Endothelial cell of umbilical vein (primary cell): Measurements from ENCODE around the gene KLHL30. TPM values are rescaled to one million over a fixed set of nuclear protein-coding genes. Genes with fewer than 3 reads are reported as not detected.

Experiments
- BruUV-seq: library from RNA; stranded (reverse); fragments of 400-500 nt; replicated peaks from 2 replicates; lab custom pipeline; 2021; lab: Mats Ljungman, UMichigan
- CTCF ChIA-PET: fragments of 300-600, 350-600 bp; sonication (Branson Sonifier 250); formaldehyde crosslinking; loops from one replicate; lab custom pipeline; 2021; ENCODE audit warnings: antibody characterized with exemption, inconsistent platforms; lab: Charles Lee
- POLR2A ChIA-PET: fragments of 300-600, 350-600 bp; sonication (Branson Sonifier 250); formaldehyde crosslinking; loops from one replicate; lab custom pipeline; 2021; ENCODE audit warnings: antibody characterized with exemption, inconsistent platforms; lab: Charles Lee
- DNase-seq: peaks from one replicate; pipeline ENCODE4 v3.0.0-alpha.2; 2011; ENCODE audit warnings: low read depth, low spot score
- FAIRE-seq: peaks from 2 replicates; lab custom pipeline; 2011; peaks lifted over from hg19 to GRCh38; lab: Jason Lieb, UNC
- H2AFZ ChIP-seq: 2 replicates; pipeline ENCODE4 v1.6.0; 2012; ENCODE audit warnings: low read depth, low read length, control low read depth, inconsistent platforms
- H3K27ac ChIP-seq: 2 replicates; pipeline ENCODE4 v1.5.1; 2011; ENCODE audit warnings: low read depth, mild to moderate bottlenecking, control low read depth, low read length, moderate library complexity; ENCODE audit not compliant: insufficient read depth
- H3K27me3 ChIP-seq, 2 experiments: 2 replicates each; pipeline versions ENCODE4 v1.6.0 to v1.6.1; 2011; ENCODE audit warnings: low read length in 2 of 2, mixed read lengths in 1 of 2; ENCODE audit not compliant: control insufficient read depth in 2 of 2, insufficient read depth in 2 of 2
- H3K36me3 ChIP-seq, 2 experiments: 2 replicates in 1 of 2; 3 replicates in 1 of 2; pipeline ENCODE4 v1.5.1; 2011; ENCODE audit warnings: low read length in 2 of 2, mild to moderate bottlenecking in 1 of 2, moderate library complexity in 1 of 2; ENCODE audit not compliant: control insufficient read depth in 2 of 2, insufficient read depth in 2 of 2; ENCODE audit errors: extremely low read depth in 1 of 2
- H3K4me1 ChIP-seq: 3 replicates; pipeline ENCODE4 v1.5.1; 2011; ENCODE audit warnings: mild to moderate bottlenecking, low read length; ENCODE audit not compliant: control insufficient read depth, insufficient read depth; ENCODE audit errors: extremely low read depth
- H3K4me2 ChIP-seq: 2 replicates; pipeline ENCODE4 v1.6.1; 2011; ENCODE audit warnings: low read length, control low read depth, mixed read lengths; ENCODE audit not compliant: insufficient read depth
- H3K4me3 ChIP-seq, 3 experiments: fragments of 200-600 bp in 1 of 3; sonication (generic), shearing (Covaris generic) in 1 of 3; replicated peaks in 1 of 3; 2 replicates each; pipeline ENCODE4 v1.5.1; 2011 to 2016; ENCODE audit warnings: control low read depth in 3 of 3, low read length in 3 of 3, mild to moderate bottlenecking in 2 of 3, inconsistent platforms in 1 of 3, low read depth in 1 of 3, moderate library complexity in 1 of 3; ENCODE audit not compliant: insufficient read depth in 1 of 3
- H3K79me2 ChIP-seq: 2 replicates; pipeline ENCODE4 v1.6.0; 2012; ENCODE audit warnings: low read length, inconsistent platforms; ENCODE audit not compliant: control insufficient read depth, insufficient read depth
- H3K9ac ChIP-seq: replicated peaks from 2 replicates; pipeline ENCODE3; 2011; ENCODE audit warnings: low read length, control low read depth; ENCODE audit not compliant: insufficient read depth; ENCODE audit errors: extremely low read depth
- H3K9me1 ChIP-seq: replicated peaks from 3 replicates; pipeline ENCODE4 v1.6.0; 2011; ENCODE audit warnings: mild to moderate bottlenecking, low read length; ENCODE audit not compliant: control insufficient read depth, insufficient read depth; ENCODE audit errors: extremely low read depth
- H3K9me3 ChIP-seq: replicated peaks from 2 replicates; pipeline ENCODE4 v1.5.1; 2012; ENCODE audit warnings: low read length, inconsistent platforms; ENCODE audit not compliant: control insufficient read depth, insufficient read depth
- H4K20me1 ChIP-seq: replicated peaks from 2 replicates; pipeline ENCODE3; 2011; ENCODE audit warnings: mild to moderate bottlenecking, low read length; ENCODE audit not compliant: control insufficient read depth, insufficient read depth; ENCODE audit errors: extremely low read depth
- EZH2 ChIP-seq: IDR thresholded peaks from 2 replicates; pipeline ENCODE4 v1.6.1; 2012; ENCODE audit warnings: borderline replicate concordance, low read depth, mild to moderate bottlenecking, moderate library complexity, low read length, inconsistent platforms; ENCODE audit not compliant: severe bottlenecking
- FOS ChIP-seq: IDR thresholded peaks from 2 replicates; pipeline ENCODE4 v1.6.1; 2011; ENCODE audit warnings: mild to moderate bottlenecking, low read length, moderate library complexity, borderline replicate concordance; ENCODE audit not compliant: insufficient read depth
- GATA2 ChIP-seq: IDR thresholded peaks from 2 replicates; pipeline ENCODE4 v1.7.0; 2011; ENCODE audit warnings: low read depth, mild to moderate bottlenecking, moderate library complexity, mixed read lengths, low read length; ENCODE audit not compliant: insufficient read length, insufficient read depth
- JUN ChIP-seq: IDR thresholded peaks from 2 replicates; pipeline ENCODE4 v1.6.1; 2011; ENCODE audit warnings: borderline replicate concordance, low read depth; ENCODE audit not compliant: insufficient read length, insufficient read depth
- MYC ChIP-seq: IDR thresholded peaks from one replicate; pipeline ENCODE4 v1.6.1; 2011; ENCODE audit warnings: mild to moderate bottlenecking, low read depth, low read length
- POLR2A ChIP-seq: IDR thresholded peaks from 2 replicates; pipeline ENCODE4 v1.6.1; 2012; ENCODE audit warnings: low read depth, mild to moderate bottlenecking, control low read depth, low read length
- POLR2AphosphoS5 ChIP-seq: IDR thresholded peaks from 2 replicates; pipeline ENCODE4 v1.6.1; 2012; ENCODE audit warnings: low read depth, mild to moderate bottlenecking, control low read depth, low read length, moderate library complexity; ENCODE audit not compliant: insufficient read depth
- dilution Hi-C: fragments of 300-500 bp; cut with MboI; formaldehyde crosslinking; loops from one replicate; pipeline ENCODE4 v1.15.0; 2019; ENCODE audit warnings: low sequenced_read_pairs; ENCODE audit not compliant: extremely low pct_ligation_motif_present
- intact Hi-C: fragments of 100-400 bp; cut with micrococcal nuclease; formaldehyde crosslinking; loops from one replicate; pipeline ENCODE4 v1.10.0; 2022
- polyA plus RNA-seq, 4 experiments: library from polyadenylated mRNA; depleted of rRNA in 3 of 4; stranded (reverse) in 3 of 4; unstranded in 1 of 4; fragments of >200 nt; gene quantifications; 2 replicates each; pipeline versions ENCODE4 v1.2.1 to v1.2.3, GENCODE V29; 2011 to 2012; ENCODE audit warnings: missing spikeins in 1 of 4
- total RNA-seq: library from RNA; stranded (reverse); gene quantifications from 2 replicates; pipeline ENCODE4 v1.2.3, GENCODE V29; 2021
- TF ChIP-seq, protein P1 (sequence below), 2 donors: IDR thresholded peaks; 1 replicate in 1 of 2; 2 replicates in 1 of 2; pipeline ENCODE4 v1.5.1; 2011; ENCODE audit warnings: low read length in 2 of 2, mild to moderate bottlenecking in 2 of 2, moderate library complexity in 2 of 2, control low read depth in 1 of 2, inconsistent platforms in 1 of 2, low read depth in 1 of 2; ENCODE audit not compliant: insufficient read depth in 1 of 2; ENCODE audit errors: extremely low read depth in 1 of 2
- TF ChIP-seq, protein P2 (sequence below): IDR thresholded peaks from 2 replicates; pipeline ENCODE4 v1.6.1; 2011; ENCODE audit not compliant: insufficient read depth, insufficient read length

The KLHL30 gene
- total and polyA plus RNA-seq, 2 donors (not counting 3 experiments of a cell fraction or from before 2014, with no cell fraction given), result not detected

DNA sequence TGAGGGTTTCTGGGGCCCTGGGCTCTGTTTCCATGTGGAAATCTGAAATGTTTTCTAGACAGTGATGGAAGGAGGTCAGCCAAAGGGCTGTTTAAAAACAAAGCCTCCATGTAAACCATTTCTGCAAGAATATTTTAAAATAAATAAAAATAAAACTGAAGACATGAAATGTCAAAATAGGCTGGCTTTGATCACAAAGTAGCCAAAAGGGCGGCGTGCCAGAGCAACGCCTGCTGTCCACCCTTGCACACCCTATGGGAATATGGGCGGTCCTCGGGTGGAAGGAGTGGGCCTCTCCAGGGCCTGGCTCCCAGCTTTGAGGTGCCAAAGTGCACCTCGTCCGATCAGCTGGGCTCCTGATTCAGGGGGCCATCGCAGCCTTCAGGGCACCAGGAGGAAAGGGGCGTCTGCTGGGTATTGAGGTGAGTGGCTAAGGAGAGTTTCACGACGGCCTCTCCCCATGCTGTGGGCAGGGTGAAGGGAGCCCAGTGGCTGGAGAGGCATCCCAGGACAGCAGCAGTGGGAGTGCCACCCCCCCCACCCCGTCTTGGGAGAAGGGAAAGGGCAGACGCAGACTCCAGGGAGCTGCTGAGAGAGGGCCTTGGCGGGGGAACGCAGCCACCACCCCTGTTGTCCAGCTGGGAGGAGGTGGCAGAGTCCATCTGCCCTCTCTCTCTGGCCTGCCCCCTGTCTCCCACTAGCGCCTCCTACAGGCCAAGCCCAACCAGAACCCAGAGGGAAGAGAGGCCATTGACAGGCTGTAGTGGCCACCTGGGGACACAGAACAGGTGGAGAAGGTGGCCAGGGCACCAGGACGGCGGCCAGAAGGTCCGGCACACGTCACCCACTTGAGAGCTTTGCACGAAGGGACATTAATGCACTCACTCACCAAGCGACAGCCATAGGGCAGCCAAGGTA, 14.6 kb downstream of the KLHL30 start:
- H3K36me3 ChIP-seq, result no peaks in the 10 kb centered on the region
- no peaks in the 10 kb centered on the region for H3K4me1 ChIP-seq
- FAIRE-seq (no peak), DNase-seq (no peak)
- H3K4me2 ChIP-seq, result no peak overlapping the region
- H3K9me1 ChIP-seq, result no peaks in the 10 kb centered on the region
- H3K9me3 ChIP-seq, result no peaks in the 10 kb centered on the region
- H3K79me2 ChIP-seq, result no peaks in the 10 kb centered on the region
- ChIA-PET CTCF (interaction anchor here (1.3 kb wide), 1 partner anchor 295 kb away, joined by 3 read pairs; no protein-coding TSS in a partner anchor), POLR2A (no interaction called here)
- intact Hi-C loops, result no loop called here
- no TSS peak for BruUV-seq
- TF ChIP-seq FOS (no peak), GATA2 (no peak), POLR2A (no peak), MYC (no peak), JUN (no peak), EZH2 (no peak), POLR2AphosphoS5 (no peak)
- TF ChIP-seq, protein P1, sequence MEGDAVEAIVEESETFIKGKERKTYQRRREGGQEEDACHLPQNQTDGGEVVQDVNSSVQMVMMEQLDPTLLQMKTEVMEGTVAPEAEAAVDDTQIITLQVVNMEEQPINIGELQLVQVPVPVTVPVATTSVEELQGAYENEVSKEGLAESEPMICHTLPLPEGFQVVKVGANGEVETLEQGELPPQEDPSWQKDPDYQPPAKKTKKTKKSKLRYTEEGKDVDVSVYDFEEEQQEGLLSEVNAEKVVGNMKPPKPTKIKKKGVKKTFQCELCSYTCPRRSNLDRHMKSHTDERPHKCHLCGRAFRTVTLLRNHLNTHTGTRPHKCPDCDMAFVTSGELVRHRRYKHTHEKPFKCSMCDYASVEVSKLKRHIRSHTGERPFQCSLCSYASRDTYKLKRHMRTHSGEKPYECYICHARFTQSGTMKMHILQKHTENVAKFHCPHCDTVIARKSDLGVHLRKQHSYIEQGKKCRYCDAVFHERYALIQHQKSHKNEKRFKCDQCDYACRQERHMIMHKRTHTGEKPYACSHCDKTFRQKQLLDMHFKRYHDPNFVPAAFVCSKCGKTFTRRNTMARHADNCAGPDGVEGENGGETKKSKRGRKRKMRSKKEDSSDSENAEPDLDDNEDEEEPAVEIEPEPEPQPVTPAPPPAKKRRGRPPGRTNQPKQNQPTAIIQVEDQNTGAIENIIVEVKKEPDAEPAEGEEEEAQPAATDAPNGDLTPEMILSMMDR (IDR thresholded peaks at IDR 0.05; ENCODE audit: extremely low read depth in 1 of 2, insufficient read depth in 1 of 2, low read depth in 1 of 2, low read length in 2 of 2), result no peak
- TF ChIP-seq, protein P2, sequence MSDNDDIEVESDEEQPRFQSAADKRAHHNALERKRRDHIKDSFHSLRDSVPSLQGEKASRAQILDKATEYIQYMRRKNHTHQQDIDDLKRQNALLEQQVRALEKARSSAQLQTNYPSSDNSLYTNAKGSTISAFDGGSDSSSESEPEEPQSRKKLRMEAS, result no peak
- H2AFZ ChIP-seq, result no peak overlapping the region
- no peak overlapping the region for H3K9ac ChIP-seq
- no peak overlapping the region for H3K4me3 ChIP-seq
- H3K27ac ChIP-seq, result no peak overlapping the region
- no peaks in the 10 kb centered on the region for H4K20me1 ChIP-seq
- dilution Hi-C loops, result no loop called here
- H3K27me3 ChIP-seq, result peaks cover 0 to 3% of the 10 kb centered on the region in 2 experiments
